Endodermal cell (in vitro differentiated cells): ENCODE measurements around the gene CBR1. TPM values are rescaled to one million over a fixed set of nuclear protein-coding genes. Genes with fewer than 3 reads are reported as not detected.
A peak's percentile ranks its signal among the peaks of the same experiment; 100 is the strongest.

ENCODE experiments used
- DNase-seq: peaks from one replicate; pipeline ENCODE4 v3.0.0-alpha.2; 2017
- H3K27ac ChIP-seq: 2 replicates; pipeline ENCODE4 v1.5.1; 2013; ENCODE audit warnings: mild to moderate bottlenecking, low read depth, low read length, moderate library complexity
- H3K27me3 ChIP-seq: 2 replicates; pipeline ENCODE4 v1.6.1; 2013; ENCODE audit warnings: mild to moderate bottlenecking, low read length, moderate library complexity; ENCODE audit not compliant: insufficient read depth, control insufficient read depth, poor library complexity, severe bottlenecking
- H3K36me3 ChIP-seq: 2 replicates; pipeline ENCODE4 v1.7.0; 2013; ENCODE audit warnings: mild to moderate bottlenecking, low read length, moderate library complexity; ENCODE audit not compliant: control insufficient read depth, insufficient read depth
- H3K4me1 ChIP-seq: one replicate; pipeline ENCODE4 v1.7.0; 2013; ENCODE audit warnings: low read length; ENCODE audit not compliant: control insufficient read depth, insufficient read depth
- H3K4me3 ChIP-seq: 2 replicates; pipeline ENCODE4 v1.5.1; 2013; ENCODE audit warnings: mild to moderate bottlenecking, low read length, moderate library complexity
- H3K9ac ChIP-seq: 2 replicates; pipeline ENCODE4 v1.6.1; 2013; ENCODE audit warnings: mild to moderate bottlenecking, low read length, moderate library complexity; ENCODE audit not compliant: poor library complexity, severe bottlenecking; ENCODE audit errors: extremely low read depth
- H3K9me3 ChIP-seq: 2 replicates; pipeline ENCODE4 v1.6.1; 2013; ENCODE audit warnings: mild to moderate bottlenecking, low read length, moderate library complexity; ENCODE audit not compliant: control insufficient read depth
- H3K27ac Mint-ChIP-seq: 2 replicates; pipeline ENCODE4 v1.8.0; 2020; ENCODE audit warnings: mixed read lengths
- H3K27me3 Mint-ChIP-seq: 2 replicates; pipeline ENCODE4 v1.8.0; 2021; ENCODE audit warnings: mild to moderate bottlenecking, mixed read lengths; ENCODE audit not compliant: insufficient read depth
- H3K36me3 Mint-ChIP-seq: 2 replicates; pipeline ENCODE4 v1.8.0; 2020; ENCODE audit warnings: low read depth, mixed read lengths
- H3K4me1 Mint-ChIP-seq: 2 replicates; pipeline ENCODE4 v1.8.0; 2020; ENCODE audit warnings: mixed read lengths
- H3K4me3 Mint-ChIP-seq: 2 replicates; pipeline ENCODE4 v1.8.0; 2020; ENCODE audit warnings: mild to moderate bottlenecking, moderate library complexity, mixed read lengths
- H3K9me3 Mint-ChIP-seq: 2 replicates; pipeline ENCODE4 v1.8.0; 2020; ENCODE audit warnings: mild to moderate bottlenecking, mixed read lengths
- CTCF ChIP-seq: fragments of 200-600 bp; sonication (generic); conservative IDR thresholded peaks from 2 replicates; pipeline ENCODE4 v1.5.0; 2021; ENCODE audit warnings: antibody characterized with exemption, mild to moderate bottlenecking
- WGBS, 2 experiments: methylation state at CpG; one replicate each; pipeline versions ENCODE4 v1.1.5 to v1.1.7; 2013; ENCODE audit warnings: missing lambda C conversion rate in 2 of 2, mixed read lengths in 1 of 2; ENCODE audit not compliant: insufficient coverage in 1 of 2, insufficient read length in 1 of 2; 5-methylcytosine and 5-hydroxymethylcytosine counted together
- total RNA-seq, 2 donors: library from RNA; stranded (reverse); fragmentation: NEBNext Ultra II Directional in 1 of 2; extraction: Animal tissue kit (Norgen Biotek cat#: 25700) in 1 of 2; gene quantifications; 2 replicates in 1 of 2; 3 replicates in 1 of 2; pipeline ENCODE4 v1.2.1, GENCODE V29; 2021

CBR1 gene
- total RNA-seq, 2 donors from 2014 or later: 0.40 to 15.1 TPM

- TF ChIP-seq CTCF: no peak
- DNase-seq: no peak
- no peaks in the 10 kb centered on the region for H3K36me3 Mint-ChIP-seq
- no peaks in the 10 kb centered on the region for H3K9me3 Mint-ChIP-seq
- WGBS, 2 experiments: 93 to 94% methylated on average over 4 to 5 of the region's 5 CpGs
- Histone ChIP-seq H3K4me1 (no peaks in the 10 kb centered on the region), H3K27me3 (no peaks in the 10 kb centered on the region), H3K9ac (no peak overlapping the region), H3K4me3 (no peak overlapping the region), H3K9me3 (no peaks in the 10 kb centered on the region), H3K27ac (no peak overlapping the region), H3K36me3 (no peaks in the 10 kb centered on the region)
- no peak overlapping the region for H3K4me3 Mint-ChIP-seq
- H3K4me1 Mint-ChIP-seq: peaks cover 3% of the 10 kb centered on the region
- H3K27ac Mint-ChIP-seq: no peak overlapping the region
- H3K27me3 Mint-ChIP-seq: peaks cover 3% of the 10 kb centered on the region
Observed at GRCh38 chr21:36027347-36027746, 42.5 kb upstream of the CBR1 start.

GRCh38 chr21:36028127-36029069, 41.4 kb upstream of the CBR1 start:
- peaks cover under 1% of the 10 kb centered on the region for H3K36me3 Mint-ChIP-seq
- H3K9me3 Mint-ChIP-seq: no peaks in the 10 kb centered on the region
- H3K4me3 ChIP-seq: no peak overlapping the region
- H3K4me3 Mint-ChIP-seq: no peak overlapping the region
- no peaks in the 10 kb centered on the region for H3K27me3 ChIP-seq
- H3K27ac Mint-ChIP-seq: no peak overlapping the region
- no peak overlapping the region for H3K9ac ChIP-seq
- peak; percentile 93 for DNase-seq
- no peaks in the 10 kb centered on the region for H3K4me1 ChIP-seq
- H3K27me3 Mint-ChIP-seq: peaks cover 3% of the 10 kb centered on the region
- peak; percentile 92 for TF ChIP-seq CTCF
- H3K4me1 Mint-ChIP-seq: peaks cover 3% of the 10 kb centered on the region
- WGBS, 2 experiments: 20 to 30% methylated on average over 21 to 25 of the region's 25 CpGs
- no peak overlapping the region for H3K27ac ChIP-seq
- no peaks in the 10 kb centered on the region for H3K9me3 ChIP-seq
- no peaks in the 10 kb centered on the region for H3K36me3 ChIP-seq

GRCh38 chr21:36029309-36029708, 40.5 kb upstream of the CBR1 start:
- H3K4me3 ChIP-seq: no peak overlapping the region
- H3K27ac Mint-ChIP-seq: no peak overlapping the region
- H3K9me3 Mint-ChIP-seq: no peaks in the 10 kb centered on the region
- H3K27me3 ChIP-seq: no peaks in the 10 kb centered on the region
- H3K36me3 Mint-ChIP-seq: peaks cover 3% of the 10 kb centered on the region
- no peak for DNase-seq
- H3K4me1 Mint-ChIP-seq: peaks cover 3% of the 10 kb centered on the region
- H3K4me3 Mint-ChIP-seq: no peak overlapping the region
- no peaks in the 10 kb centered on the region for H3K4me1 ChIP-seq
- H3K27me3 Mint-ChIP-seq: peaks cover 3% of the 10 kb centered on the region
- no peak overlapping the region for H3K27ac ChIP-seq
- 91 to 93% methylated on average over 8 of the region's 8 CpGs for WGBS, 2 experiments
- TF ChIP-seq CTCF: no peak
- H3K9me3 ChIP-seq: no peaks in the 10 kb centered on the region
- no peak overlapping the region for H3K9ac ChIP-seq
- H3K36me3 ChIP-seq: peaks cover 4% of the 10 kb centered on the region
